ENCODE measurements around the gene IFI44L.

Gene IFI44L

GRCh38 chr1:78691995-78692747, 71.9 kb downstream of the IFI44L start:
- no peak for DNase-seq
